Effector CD8-positive, alpha-beta T cell (primary cell): ENCODE results near the gene SPIB.

Experiments
- DNase-seq: peaks from one replicate; lab custom pipeline; 2025; lab: John Stamatoyannopoulos, UW

Gene SPIB

DNA sequence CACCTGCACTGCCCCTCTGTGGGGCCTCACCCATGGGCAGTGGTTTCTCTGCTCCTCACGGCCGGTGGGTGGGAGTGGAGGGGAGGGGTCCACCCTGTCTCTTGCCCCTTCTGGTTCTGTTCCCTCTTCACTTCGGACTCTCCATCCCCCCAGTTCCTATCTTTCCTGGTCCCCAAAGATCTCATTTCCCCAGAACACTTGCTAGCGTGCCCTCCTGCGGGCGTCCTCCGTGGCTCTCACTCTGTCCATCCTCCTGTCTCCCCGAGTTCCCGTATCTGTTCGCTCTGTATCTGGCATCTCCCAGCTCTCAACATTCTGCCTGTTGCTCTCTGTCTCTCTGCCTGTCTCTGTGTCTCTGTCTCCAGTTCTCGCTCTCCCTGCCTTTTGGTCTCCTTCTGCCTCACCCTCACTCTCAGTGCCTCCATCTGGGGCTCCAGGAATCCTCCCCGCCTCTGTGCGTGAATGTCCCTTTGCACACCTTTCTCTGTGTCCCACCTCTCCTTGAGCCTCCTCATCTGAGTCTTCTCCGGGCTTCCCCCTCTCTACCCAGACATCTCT lies 363 bp downstream of the SPIB start:
- DNase-seq, result no peak

- no peak for DNase-seq
Observed at GRCh38 chr19:50419580-50420035, 870 bp downstream of the SPIB start.

DNA sequence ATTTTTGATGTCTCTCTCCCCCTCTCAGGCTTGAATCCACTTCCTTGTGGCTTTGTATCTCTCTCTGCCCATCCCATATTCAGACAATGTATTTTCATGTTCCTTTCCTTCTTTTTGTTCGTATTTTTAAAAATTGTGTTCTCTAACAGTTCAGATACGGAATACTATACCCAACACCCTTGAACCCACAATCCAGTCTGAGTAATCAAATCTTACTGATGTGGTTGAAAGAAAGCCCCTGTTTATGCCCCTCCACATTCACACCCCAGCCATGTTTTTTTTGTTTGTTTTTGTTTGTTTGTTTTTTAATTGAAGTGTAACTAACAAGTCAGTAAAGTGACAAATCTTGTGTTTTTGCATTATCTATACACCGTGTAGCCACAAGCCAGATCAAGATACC lies 1.4 kb downstream of the SPIB start:
- DNase-seq, result no peak

DNA sequence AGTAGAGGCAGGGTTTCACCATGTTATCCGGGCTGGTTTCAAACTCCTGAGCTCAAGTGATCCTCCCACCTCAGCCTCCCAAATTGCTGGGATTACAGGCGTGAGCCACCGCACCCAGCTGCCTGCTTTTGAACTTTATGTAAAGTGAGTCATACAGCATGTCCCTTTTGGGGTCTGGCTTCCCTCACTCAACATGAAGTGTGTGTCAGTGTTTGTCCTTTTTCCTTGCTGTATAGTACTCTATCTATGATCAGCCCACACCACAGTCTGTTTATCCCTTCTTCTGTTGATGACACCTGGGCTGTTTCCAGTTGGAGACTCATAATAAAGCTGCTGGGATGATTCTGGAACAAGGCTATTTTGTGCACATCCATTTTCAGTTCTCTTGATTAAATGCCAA lies 2.1 kb downstream of the SPIB start:
- DNase-seq, result no peak

- no peak for DNase-seq
Observed at GRCh38 chr19:50422397-50423278, 3.9 kb downstream of the SPIB start.

- DNase-seq, result no peak
Observed at GRCh38 chr19:50423279-50424113, 4.8 kb downstream of the SPIB start.

- no peak for DNase-seq
Observed at GRCh38 chr19:50425581-50425980, 6.8 kb downstream of the SPIB start.

GRCh38 chr19:50427318-50427925 lies 8.7 kb downstream of the SPIB start:
- DNase-seq, result no peak

DNA sequence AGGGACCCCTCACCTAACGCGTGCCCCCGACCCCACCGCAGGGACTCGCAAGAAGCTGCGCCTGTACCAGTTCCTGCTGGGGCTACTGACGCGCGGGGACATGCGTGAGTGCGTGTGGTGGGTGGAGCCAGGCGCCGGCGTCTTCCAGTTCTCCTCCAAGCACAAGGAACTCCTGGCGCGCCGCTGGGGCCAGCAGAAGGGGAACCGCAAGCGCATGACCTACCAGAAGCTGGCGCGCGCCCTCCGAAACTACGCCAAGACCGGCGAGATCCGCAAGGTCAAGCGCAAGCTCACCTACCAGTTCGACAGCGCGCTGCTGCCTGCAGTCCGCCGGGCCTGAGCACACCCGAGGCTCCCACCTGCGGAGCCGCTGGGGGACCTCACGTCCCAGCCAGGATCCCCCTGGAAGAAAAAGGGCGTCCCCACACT lies 9.3 kb downstream of the SPIB start:
- peak; percentile 4 for DNase-seq

DNA sequence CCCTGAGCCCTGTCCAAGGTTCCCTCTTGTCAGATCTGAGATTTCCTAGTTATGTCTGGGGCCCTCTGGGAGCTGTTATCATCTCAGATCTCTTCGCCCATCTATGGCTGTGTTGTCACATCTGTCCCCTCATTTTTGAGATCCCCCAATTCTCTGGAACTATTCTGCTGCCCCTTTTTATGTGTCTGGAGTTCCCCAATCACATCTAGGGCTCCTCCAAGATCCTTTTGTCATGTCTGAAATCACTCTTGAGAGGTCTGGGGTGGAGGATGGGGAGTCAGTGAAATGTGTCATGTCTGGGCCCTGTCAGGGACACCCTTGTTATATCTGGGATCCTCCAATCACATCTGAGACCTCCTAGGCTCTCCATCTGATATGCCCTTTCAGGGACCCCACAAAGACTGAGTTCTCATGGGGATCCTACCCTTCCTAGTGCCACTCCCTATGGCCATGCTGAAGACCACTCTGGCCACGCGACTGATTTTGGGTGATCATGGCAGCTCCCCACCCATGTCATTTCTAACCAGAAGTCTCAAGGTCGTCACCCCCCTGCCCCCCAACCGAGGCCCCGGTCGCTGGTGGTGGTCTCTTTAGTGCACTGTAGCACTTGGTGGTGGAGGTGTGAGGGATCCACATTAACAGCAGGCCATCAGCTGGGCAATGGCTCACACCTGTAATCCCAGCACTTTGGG lies 10.2 kb downstream of the SPIB start:
- no peak for DNase-seq

- DNase-seq, result no peak
Observed at GRCh38 chr19:50430888-50431342, 12.2 kb downstream of the SPIB start.

- peak; percentile 83 for DNase-seq
Observed at GRCh38 chr19:50431343-50432220, 12.8 kb downstream of the SPIB start.

DNA sequence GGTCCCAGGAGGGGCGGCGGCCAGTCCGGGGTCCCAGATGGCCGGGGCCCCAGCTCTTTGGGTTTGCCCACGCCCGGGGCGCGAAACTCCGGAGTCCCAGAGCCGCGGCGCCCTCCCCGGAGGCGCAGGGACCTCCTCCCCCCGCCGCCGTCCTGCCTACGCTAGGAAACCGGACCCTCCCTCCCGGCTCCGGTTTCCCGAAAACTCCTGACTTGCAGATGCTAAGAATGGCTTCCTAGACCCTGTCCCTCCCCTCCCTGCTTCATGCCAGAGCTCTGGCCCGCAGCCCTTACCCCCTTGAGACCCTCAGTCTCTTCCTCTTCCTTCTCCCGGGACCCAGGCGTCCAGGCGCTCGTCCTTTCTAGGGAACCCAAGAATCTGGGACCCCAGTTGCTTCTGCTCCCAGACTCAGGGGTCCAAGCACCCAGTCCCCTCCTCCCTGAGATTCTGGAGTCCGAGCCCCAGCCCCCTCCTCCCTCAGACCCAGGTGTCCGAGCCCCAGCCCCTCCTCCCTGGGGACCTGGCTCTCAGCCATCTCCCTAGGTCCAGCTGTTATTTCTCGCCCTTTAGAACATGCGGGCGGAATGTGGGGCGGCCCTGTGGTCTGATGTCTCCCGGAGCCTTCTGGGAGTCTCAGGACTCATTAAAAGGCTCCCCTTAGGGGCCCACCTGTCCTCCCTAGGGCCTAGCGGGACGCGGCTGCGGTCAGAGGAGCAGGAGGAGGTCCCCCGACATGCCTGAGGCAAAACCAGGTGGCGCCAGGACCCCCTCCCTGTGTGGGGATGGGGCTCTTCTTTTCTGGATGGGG lies 13.7 kb downstream of the SPIB start, which contains the start of gene MYBPC2:
MYBPC2 (plus strand) TSS at position 672 of the 808 bp plus-strand sequence; CDS start at position 734, 62 bp downstream.
- no peak for DNase-seq

DNA sequence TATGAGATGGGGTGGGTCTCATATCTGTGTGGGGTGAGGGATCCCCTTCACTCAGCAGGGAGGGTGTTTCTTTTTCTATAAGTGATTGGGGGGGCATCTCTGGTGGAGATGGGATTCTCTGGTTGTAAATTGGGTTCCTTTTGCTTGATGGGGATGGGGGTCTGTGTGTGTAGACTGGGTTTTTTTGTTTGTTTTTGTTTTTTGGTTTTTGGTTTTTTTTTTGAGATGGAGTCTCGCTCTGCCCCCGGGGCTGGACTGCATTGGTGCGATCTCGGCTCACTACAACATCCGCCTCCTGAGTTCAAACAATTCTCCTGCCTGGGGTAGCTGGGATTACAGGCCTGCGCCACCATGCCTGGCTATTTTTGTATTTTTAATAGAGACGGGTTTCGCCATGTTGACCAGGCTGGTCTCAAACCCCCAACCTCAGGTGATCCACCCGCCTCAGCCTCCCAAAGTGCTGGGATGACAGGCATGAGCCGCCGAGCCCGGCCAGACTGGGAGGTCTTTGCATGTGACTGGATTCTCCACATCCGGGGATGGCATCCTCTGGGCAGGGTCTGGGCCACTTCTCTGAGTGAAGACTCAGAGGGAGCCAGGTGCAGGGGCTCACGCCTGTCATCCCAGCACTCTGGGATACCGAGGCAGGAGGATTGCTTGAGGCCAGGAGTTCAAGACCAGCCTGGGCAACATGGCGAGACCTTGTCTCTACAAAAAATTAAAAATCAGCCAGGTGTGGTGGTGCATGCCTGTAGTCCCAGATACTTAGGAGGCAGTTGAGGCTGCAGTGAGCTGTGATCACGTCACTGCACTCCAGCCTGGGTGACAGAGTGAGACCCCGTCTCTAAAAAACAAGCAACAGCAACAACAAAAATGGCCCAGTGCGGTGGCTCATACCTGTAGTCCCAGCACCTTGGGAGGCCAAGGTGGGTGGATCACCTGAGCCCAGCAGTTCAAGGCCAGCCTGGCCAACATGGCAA lies 14.8 kb downstream of the SPIB start:
- DNase-seq, result no peak

GRCh38 chr19:50434525-50434924 lies 15.8 kb downstream of the SPIB start:
- no peak for DNase-seq

- no peak for DNase-seq
Observed at GRCh38 chr19:50435221-50435620, 16.5 kb downstream of the SPIB start.

DNA sequence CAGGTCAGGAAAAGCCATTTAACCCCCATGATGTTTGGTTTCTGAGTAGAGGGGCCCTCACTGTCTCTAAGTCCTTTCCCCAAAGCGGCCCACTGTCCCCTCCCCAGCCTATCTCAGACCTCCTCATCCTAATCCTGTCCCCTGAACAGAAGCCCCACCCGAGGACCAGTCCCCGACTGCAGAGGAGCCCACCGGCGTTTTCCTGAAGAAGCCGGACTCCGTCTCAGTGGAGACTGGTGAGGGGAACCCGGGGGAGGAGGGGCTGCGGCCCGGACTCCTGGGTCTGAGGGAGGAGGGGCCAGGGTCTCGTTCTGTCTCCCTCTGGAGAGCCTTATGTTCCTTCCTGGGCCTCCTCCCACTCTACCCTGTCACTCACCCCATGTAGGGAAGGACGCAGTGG lies 16.9 kb downstream of the SPIB start:
- no peak for DNase-seq

GRCh38 chr19:50437862-50438449 lies 19.2 kb downstream of the SPIB start:
- DNase-seq, result no peak
